ENCODE measurements around the gene PPFIA4.

PPFIA4 gene

DNA sequence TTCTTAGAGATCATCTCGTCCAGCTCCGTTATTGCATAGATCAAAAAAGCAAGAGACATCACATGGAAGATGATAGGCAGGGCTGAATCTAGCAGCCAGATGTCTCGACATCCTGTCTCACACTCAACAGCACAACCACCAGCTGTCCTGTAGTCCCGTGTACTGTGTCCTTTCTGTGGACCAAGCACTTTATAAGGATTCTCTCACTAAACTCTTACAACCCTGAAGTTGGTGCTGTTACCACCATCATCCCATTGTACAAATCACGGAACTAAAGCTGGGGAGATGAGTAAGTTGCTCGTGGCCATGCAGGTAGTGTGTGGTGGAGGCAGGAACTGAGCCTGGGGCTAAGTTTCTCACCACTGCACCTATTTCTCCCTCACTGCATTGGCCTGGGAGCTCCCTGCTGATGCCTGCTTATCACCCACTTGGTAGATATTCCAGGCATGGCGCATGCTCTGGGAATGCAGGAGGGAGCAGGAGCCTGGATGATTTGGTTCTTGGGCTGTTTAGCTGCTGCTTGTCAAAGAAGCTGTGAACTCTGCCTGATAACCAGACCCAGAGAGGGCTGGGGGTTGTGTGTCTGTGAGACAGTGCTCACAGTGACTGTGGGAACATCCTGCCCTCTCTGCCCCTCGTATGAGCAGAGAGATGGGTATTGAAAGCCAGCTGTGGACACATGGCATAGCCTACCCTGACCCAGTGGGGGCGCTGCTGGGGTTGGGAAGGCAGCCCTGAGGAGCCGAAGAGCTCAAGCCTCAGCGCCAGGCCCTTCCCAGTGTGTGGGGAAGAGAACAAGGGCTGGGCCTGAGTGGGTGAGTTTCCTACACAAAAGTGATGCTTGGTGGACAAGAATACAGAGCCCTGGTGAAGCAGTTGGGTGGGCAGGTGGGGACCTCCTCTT lies 13.6 kb downstream of the PPFIA4 start:
- Histone ChIP-seq H4K8ac (ENCODE audit: low read depth, low read length) (no peak overlapping the region), H3K27me3 (ENCODE audit: insufficient read depth, low read length) (no peaks in the 10 kb centered on the region), H4K12ac (ENCODE audit: low read depth, low read length) (no peak overlapping the region), H3K79me1 (ENCODE audit: low read length) (no peaks in the 10 kb centered on the region), H2BK5ac (ENCODE audit: low read depth, low read length, poor library complexity) (no peak overlapping the region), H3K27ac (ENCODE audit: low read depth, low read length) (no peak overlapping the region), H3K9me3 (ENCODE audit: insufficient read depth, low read depth, low read length) (no peaks in the 10 kb centered on the region), H3K4me2 (ENCODE audit: low read length) (no peak overlapping the region), H3K4ac (ENCODE audit: low read depth, low read length) (no peak overlapping the region), H3K79me2 (ENCODE audit: control insufficient read depth, insufficient read depth, low read length, poor library complexity) (no peaks in the 10 kb centered on the region), H3K9ac (ENCODE audit: low read length) (no peak overlapping the region), H3K23ac (ENCODE audit: low read length) (no peak overlapping the region), H2BK120ac (ENCODE audit: insufficient read depth, low read length, poor library complexity) (no peak overlapping the region), H3K14ac (ENCODE audit: low read length) (no peak overlapping the region), H4K91ac (ENCODE audit: low read depth, low read length) (no peak overlapping the region), H3K36me3 (ENCODE audit: control insufficient read depth in 1 of 2, insufficient read depth in 2 of 2, low read length in 2 of 2) (no peaks in the 10 kb centered on the region), H2AFZ (ENCODE audit: insufficient read depth, low read length, poor library complexity) (no peak overlapping the region), H2BK12ac (ENCODE audit: low read length) (no peak overlapping the region), H3K18ac (ENCODE audit: low read length) (no peak overlapping the region), H3K4me3 (ENCODE audit: low read depth, low read length) (no peak overlapping the region), H2AK5ac (ENCODE audit: low read length) (no peak overlapping the region), H3K4me1 (ENCODE audit: control insufficient read depth in 1 of 2, insufficient read depth in 2 of 2, low read length in 2 of 2) (no peaks in the 10 kb centered on the region)
- WGBS (ENCODE audit: extremely low coverage, insufficient coverage, insufficient read length), result no CpG with 5 or more reads among the region's 11 CpGs
- DNase-seq, result peak; percentile 98

DNA sequence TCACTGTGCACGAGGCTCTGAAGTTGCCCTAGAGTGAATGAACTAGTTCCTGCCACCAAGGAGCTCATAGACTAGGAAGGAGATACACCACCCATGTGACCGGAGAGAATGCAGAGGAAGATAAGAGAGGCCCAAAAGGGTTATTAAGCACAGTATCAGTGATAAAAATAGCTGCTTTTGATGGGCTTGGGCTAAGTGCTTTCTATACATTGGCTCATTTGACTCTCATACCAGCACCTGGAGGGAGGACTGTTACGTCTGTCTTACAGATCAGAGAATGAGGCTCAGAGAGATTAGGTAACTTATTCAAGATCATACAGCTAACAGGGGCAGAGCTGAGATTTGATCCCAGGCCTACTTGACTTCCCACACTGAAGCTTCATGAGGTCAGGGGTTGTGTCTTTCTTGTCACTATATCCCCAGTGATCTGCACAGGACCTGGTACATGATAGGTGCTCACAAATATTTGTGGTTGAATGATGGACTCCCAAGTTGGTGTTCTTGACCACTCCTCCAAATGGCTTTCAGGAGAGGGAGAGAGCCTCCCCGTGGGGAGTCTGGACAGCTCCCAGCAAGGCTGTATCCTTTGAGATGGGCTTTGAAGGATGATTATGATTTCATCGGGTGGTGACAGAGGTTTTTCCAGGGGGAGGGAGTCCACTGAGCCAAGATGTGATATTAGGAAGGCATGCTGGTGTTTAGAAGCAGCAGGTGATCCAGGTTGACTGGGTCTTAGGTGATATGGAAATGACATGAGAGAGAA lies 14.4 kb downstream of the PPFIA4 start:
- no peak overlapping the region for H2AK5ac ChIP-seq (ENCODE audit: low read length)
- no peak overlapping the region for H3K9ac ChIP-seq (ENCODE audit: low read length)
- H3K23ac ChIP-seq (ENCODE audit: low read length), result no peak overlapping the region
- no peak overlapping the region for H3K18ac ChIP-seq (ENCODE audit: low read length)
- H4K12ac ChIP-seq (ENCODE audit: low read depth, low read length), result no peak overlapping the region
- H3K36me3 ChIP-seq (ENCODE audit: control insufficient read depth in 1 of 2, insufficient read depth in 2 of 2, low read length in 2 of 2), result no peaks in the 10 kb centered on the region
- H3K27ac ChIP-seq (ENCODE audit: low read depth, low read length), result no peak overlapping the region
- H3K14ac ChIP-seq (ENCODE audit: low read length), result no peak overlapping the region
- no peaks in the 10 kb centered on the region for H3K4me1 ChIP-seq (ENCODE audit: control insufficient read depth in 1 of 2, insufficient read depth in 2 of 2, low read length in 2 of 2)
- no peak overlapping the region for H4K8ac ChIP-seq (ENCODE audit: low read depth, low read length)
- H3K4ac ChIP-seq (ENCODE audit: low read depth, low read length), result no peak overlapping the region
- H2AFZ ChIP-seq (ENCODE audit: insufficient read depth, low read length, poor library complexity), result no peak overlapping the region
- H3K9me3 ChIP-seq (ENCODE audit: insufficient read depth, low read depth, low read length), result no peaks in the 10 kb centered on the region
- H3K4me2 ChIP-seq (ENCODE audit: low read length), result no peak overlapping the region
- DNase-seq, result peak; percentile 64 to 72
- no peaks in the 10 kb centered on the region for H3K79me2 ChIP-seq (ENCODE audit: control insufficient read depth, insufficient read depth, low read length, poor library complexity)
- no peak overlapping the region for H2BK120ac ChIP-seq (ENCODE audit: insufficient read depth, low read length, poor library complexity)
- H2BK5ac ChIP-seq (ENCODE audit: low read depth, low read length, poor library complexity), result no peak overlapping the region
- H3K79me1 ChIP-seq (ENCODE audit: low read length), result no peaks in the 10 kb centered on the region
- H4K91ac ChIP-seq (ENCODE audit: low read depth, low read length), result no peak overlapping the region
- H2BK12ac ChIP-seq (ENCODE audit: low read length), result no peak overlapping the region
- no peak overlapping the region for H3K4me3 ChIP-seq (ENCODE audit: low read depth, low read length)
- no peaks in the 10 kb centered on the region for H3K27me3 ChIP-seq (ENCODE audit: insufficient read depth, low read length)
- no CpG with 5 or more reads among the region's 5 CpGs for WGBS (ENCODE audit: extremely low coverage, insufficient coverage, insufficient read length)

DNA sequence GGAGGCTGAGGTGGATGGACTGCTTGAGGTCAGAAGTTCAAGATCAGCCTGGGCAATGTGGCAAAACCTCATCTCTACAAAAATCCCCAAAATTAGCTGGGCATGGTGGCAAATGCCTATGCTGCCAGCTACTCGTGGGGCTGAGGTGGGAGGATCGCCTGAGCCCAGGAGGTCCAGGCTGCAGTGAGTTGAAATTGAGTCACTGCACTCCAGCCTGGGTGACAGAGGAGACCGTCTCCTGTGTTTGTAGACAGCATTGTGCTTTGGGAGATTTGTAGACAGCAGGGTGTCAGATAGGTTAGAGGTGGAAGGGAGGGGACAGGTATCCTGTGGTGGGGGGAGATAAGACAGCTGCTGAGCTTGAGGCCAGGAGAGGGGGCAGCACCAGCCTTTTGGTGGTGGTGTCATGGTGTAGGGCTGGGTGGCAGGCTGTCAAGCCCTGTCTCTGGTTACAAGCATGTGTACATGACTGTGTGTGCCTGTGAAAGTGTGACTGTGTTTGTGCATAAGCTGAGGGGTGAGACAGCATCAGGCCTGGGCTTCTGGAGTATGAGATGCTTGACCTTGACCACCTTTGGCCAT lies 15.2 kb downstream of the PPFIA4 start:
- Histone ChIP-seq H3K9me3 (ENCODE audit: insufficient read depth, low read depth, low read length) (no peaks in the 10 kb centered on the region), H3K27me3 (ENCODE audit: insufficient read depth, low read length) (no peaks in the 10 kb centered on the region), H2BK12ac (ENCODE audit: low read length) (no peak overlapping the region), H3K4me3 (ENCODE audit: low read depth, low read length) (no peak overlapping the region), H3K79me2 (ENCODE audit: control insufficient read depth, insufficient read depth, low read length, poor library complexity) (no peaks in the 10 kb centered on the region), H3K14ac (ENCODE audit: low read length) (no peak overlapping the region), H3K36me3 (ENCODE audit: control insufficient read depth in 1 of 2, insufficient read depth in 2 of 2, low read length in 2 of 2) (no peaks in the 10 kb centered on the region), H2AK5ac (ENCODE audit: low read length) (no peak overlapping the region), H4K91ac (ENCODE audit: low read depth, low read length) (no peak overlapping the region), H2AFZ (ENCODE audit: insufficient read depth, low read length, poor library complexity) (no peak overlapping the region), H3K27ac (ENCODE audit: low read depth, low read length) (no peak overlapping the region), H3K18ac (ENCODE audit: low read length) (no peak overlapping the region), H3K23ac (ENCODE audit: low read length) (no peak overlapping the region), H4K8ac (ENCODE audit: low read depth, low read length) (no peak overlapping the region), H3K79me1 (ENCODE audit: low read length) (no peaks in the 10 kb centered on the region), H2BK120ac (ENCODE audit: insufficient read depth, low read length, poor library complexity) (no peak overlapping the region), H3K9ac (ENCODE audit: low read length) (no peak overlapping the region), H2BK5ac (ENCODE audit: low read depth, low read length, poor library complexity) (no peak overlapping the region), H3K4ac (ENCODE audit: low read depth, low read length) (no peak overlapping the region), H3K4me1 (ENCODE audit: control insufficient read depth in 1 of 2, insufficient read depth in 2 of 2, low read length in 2 of 2) (no peaks in the 10 kb centered on the region), H3K4me2 (ENCODE audit: low read length) (no peak overlapping the region), H4K12ac (ENCODE audit: low read depth, low read length) (no peak overlapping the region)
- no CpG with 5 or more reads among the region's 3 CpGs for WGBS (ENCODE audit: extremely low coverage, insufficient coverage, insufficient read length)
- DNase-seq, result no peak

DNA sequence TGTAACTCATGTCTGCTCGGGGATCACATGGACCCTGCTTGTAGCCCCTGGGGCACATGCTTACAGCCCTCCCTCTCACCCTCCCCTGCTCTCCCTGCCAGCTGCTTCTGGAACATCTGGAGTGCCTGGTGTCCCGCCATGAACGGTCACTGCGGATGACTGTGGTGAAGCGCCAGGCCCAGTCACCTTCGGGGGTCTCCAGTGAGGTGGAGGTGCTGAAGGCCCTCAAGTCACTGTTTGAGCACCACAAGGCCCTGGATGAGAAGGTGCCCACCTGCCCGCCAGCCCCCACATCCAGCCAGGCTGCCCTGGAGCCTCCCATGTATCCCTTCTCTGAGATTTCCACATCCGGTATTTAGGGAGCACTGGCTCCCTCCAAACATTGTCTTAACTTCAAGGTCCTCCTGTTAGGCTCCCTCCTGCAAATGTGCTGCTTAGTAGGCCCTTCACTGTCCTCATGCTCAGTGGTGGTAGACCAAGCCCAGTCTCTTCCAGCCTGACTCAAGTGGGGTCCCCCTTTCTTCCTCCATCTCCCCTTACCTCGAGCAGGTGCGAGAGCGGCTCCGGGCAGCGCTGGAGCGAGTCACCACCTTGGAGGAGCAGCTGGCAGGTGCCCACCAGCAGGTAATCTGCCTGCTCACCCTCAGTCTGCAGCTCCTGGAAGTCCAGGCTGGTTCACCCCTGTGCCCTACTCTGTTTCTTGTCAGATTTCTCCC lies 17.7 kb downstream of the PPFIA4 start:
- no peak overlapping the region for H3K14ac ChIP-seq (ENCODE audit: low read length)
- no peak overlapping the region for H2BK120ac ChIP-seq (ENCODE audit: insufficient read depth, low read length, poor library complexity)
- no peak overlapping the region for H4K91ac ChIP-seq (ENCODE audit: low read depth, low read length)
- H3K23ac ChIP-seq (ENCODE audit: low read length), result no peak overlapping the region
- no CpG with 5 or more reads among the region's 14 CpGs for WGBS (ENCODE audit: extremely low coverage, insufficient coverage, insufficient read length)
- H4K8ac ChIP-seq (ENCODE audit: low read depth, low read length), result no peak overlapping the region
- H3K79me2 ChIP-seq (ENCODE audit: control insufficient read depth, insufficient read depth, low read length, poor library complexity), result no peaks in the 10 kb centered on the region
- no peak overlapping the region for H2AFZ ChIP-seq (ENCODE audit: insufficient read depth, low read length, poor library complexity)
- H3K27ac ChIP-seq (ENCODE audit: low read depth, low read length), result no peak overlapping the region
- no peak overlapping the region for H3K4me3 ChIP-seq (ENCODE audit: low read depth, low read length)
- no peak overlapping the region for H3K4me2 ChIP-seq (ENCODE audit: low read length)
- H3K36me3 ChIP-seq (ENCODE audit: control insufficient read depth in 1 of 2, insufficient read depth in 2 of 2, low read length in 2 of 2), result no peaks in the 10 kb centered on the region
- no peaks in the 10 kb centered on the region for H3K9me3 ChIP-seq (ENCODE audit: insufficient read depth, low read depth, low read length)
- H2BK12ac ChIP-seq (ENCODE audit: low read length), result no peak overlapping the region
- no peaks in the 10 kb centered on the region for H3K27me3 ChIP-seq (ENCODE audit: insufficient read depth, low read length)
- no peaks in the 10 kb centered on the region for H3K4me1 ChIP-seq (ENCODE audit: control insufficient read depth in 1 of 2, insufficient read depth in 2 of 2, low read length in 2 of 2)
- no peak overlapping the region for H3K4ac ChIP-seq (ENCODE audit: low read depth, low read length)
- H3K9ac ChIP-seq (ENCODE audit: low read length), result no peak overlapping the region
- H3K79me1 ChIP-seq (ENCODE audit: low read length), result no peaks in the 10 kb centered on the region
- no peak overlapping the region for H2AK5ac ChIP-seq (ENCODE audit: low read length)
- H3K18ac ChIP-seq (ENCODE audit: low read length), result no peak overlapping the region
- no peak for DNase-seq
- H2BK5ac ChIP-seq (ENCODE audit: low read depth, low read length, poor library complexity), result no peak overlapping the region
- H4K12ac ChIP-seq (ENCODE audit: low read depth, low read length), result no peak overlapping the region

Measured in trophoblast cell (in vitro differentiated cells and primary cell).